Gastroesophageal sphincter (tissue), 3 donors: ENCODE data around the gene FGFR4.

Source experiments
- POLR2A ChIP-seq, 2 donors: fragments of 450-650 bp; IDR thresholded peaks; one replicate each; pipeline ENCODE4 v1.6.1; 2017; ENCODE audit warnings: antibody characterized with exemption in 2 of 2, mild to moderate bottlenecking in 2 of 2, moderate library complexity in 1 of 2
- TF ChIP-seq, protein P1 (sequence below), 4 experiments: fragments of 200-600 bp in 2 of 4; fragments of 450-650 bp in 2 of 4; sonication (generic) in 1 of 4; IDR thresholded peaks; one replicate each; pipeline ENCODE4 v1.5.1; 2017 to 2019; ENCODE audit warnings: antibody characterized with exemption in 4 of 4, mild to moderate bottlenecking in 2 of 4, moderate library complexity in 2 of 4

DNA sequence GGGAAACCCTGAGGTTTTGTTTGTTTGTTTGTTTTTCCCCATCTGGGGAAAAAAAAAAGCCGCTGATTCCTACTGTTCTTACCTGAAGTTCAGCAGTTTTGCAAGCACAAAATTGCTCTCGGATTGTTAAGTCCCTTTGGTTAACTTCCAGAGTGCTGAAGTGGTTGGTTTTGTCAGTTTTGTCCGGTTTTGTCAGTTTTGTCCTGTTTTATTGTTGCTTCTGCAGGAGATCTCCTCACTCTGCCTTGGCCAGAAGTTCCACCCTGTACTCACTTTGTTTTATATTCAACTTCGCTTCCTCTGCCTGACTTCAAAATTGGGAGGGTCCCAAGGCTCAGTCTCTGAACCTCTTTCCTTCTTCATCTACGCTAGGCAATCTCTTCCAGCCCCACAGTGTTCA is 49.8 kb upstream of the FGFR4 start:
- TF ChIP-seq POLR2A (IDR thresholded peaks at IDR 0.05): no peak
- TF ChIP-seq, protein P1, sequence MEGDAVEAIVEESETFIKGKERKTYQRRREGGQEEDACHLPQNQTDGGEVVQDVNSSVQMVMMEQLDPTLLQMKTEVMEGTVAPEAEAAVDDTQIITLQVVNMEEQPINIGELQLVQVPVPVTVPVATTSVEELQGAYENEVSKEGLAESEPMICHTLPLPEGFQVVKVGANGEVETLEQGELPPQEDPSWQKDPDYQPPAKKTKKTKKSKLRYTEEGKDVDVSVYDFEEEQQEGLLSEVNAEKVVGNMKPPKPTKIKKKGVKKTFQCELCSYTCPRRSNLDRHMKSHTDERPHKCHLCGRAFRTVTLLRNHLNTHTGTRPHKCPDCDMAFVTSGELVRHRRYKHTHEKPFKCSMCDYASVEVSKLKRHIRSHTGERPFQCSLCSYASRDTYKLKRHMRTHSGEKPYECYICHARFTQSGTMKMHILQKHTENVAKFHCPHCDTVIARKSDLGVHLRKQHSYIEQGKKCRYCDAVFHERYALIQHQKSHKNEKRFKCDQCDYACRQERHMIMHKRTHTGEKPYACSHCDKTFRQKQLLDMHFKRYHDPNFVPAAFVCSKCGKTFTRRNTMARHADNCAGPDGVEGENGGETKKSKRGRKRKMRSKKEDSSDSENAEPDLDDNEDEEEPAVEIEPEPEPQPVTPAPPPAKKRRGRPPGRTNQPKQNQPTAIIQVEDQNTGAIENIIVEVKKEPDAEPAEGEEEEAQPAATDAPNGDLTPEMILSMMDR (IDR thresholded peaks at IDR 0.05): no peak
